Activated CD8-positive, alpha-beta memory T cell treated with anti-CD3 and anti-CD28 coated beads for 36 hours (primary cell): Measurements from ENCODE around the gene CHMP6. TPM values are rescaled to one million over a fixed set of nuclear protein-coding genes. Genes with fewer than 3 reads are reported as not detected.
"Not testable (repeated sequence)": the region's sequence is repeated elsewhere in the genome, so short reads cannot be mapped to it uniquely, and the experiment has no call there.

ENCODE experiments used
- CTCF ChIA-PET: fragments of 350-600 bp; sonication (Branson Sonifier 250); formaldehyde crosslinking; loops from one replicate; lab custom pipeline; 2021; ENCODE audit warnings: antibody characterized with exemption; lab: Charles Lee
- POLR2A ChIA-PET: fragments of 350-600 bp; sonication (Branson Sonifier 250); formaldehyde crosslinking; loops from one replicate; lab custom pipeline; 2021; ENCODE audit warnings: antibody characterized with exemption; lab: Charles Lee
- total RNA-seq, 2 experiments: library from RNA; stranded (reverse); gene quantifications; one replicate each; pipeline ENCODE4 v1.2.3, GENCODE V29; 2021

Gene CHMP6
- total RNA-seq, 2 experiments from 2014 or later, result 25.6 TPM

DNA sequence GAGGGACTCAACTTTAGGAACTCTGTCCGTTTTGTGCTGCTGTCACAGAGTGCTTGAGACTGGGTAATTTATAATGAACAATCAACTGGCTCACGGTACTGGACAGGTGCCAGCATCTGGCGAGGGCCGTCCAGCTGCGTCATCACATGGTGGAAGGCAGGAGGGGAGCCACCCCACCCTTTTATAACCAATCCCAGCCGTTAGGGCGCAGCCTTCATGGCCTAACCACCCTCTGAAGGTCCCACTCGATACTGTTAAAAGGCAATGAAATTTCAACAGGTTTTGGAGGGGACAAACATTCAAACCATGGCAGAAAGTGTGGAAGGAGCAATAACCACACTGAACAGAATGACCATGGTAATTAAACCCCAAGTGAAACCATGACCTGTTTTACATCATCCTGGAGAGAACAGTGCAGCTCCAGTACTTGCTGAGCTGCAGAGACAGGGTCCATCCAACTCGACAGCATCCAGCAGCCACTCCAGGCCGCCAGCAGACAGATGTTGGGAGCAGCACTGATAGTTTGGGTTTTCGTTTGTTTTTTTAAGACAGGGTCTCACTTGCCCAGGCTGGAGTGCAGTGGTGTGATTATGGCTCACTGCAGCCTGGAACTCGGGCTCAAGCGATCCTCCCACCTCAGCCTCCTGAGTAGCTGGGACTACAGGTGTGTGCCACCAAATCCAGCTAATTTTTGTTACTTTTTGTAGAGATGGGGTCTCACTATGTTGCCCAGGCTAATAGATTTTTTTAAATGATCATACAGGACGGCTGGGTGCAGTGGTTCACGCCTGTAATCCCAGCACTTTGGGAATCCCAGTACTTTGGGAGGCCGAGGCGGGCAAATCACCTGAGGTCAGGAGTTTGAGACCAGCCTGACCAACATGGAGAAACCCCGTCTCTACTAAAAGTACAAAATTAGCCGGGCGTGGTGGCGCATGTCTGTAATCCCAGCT, 11.0 kb downstream of the CHMP6 start:
- ChIA-PET CTCF (no interaction called here), POLR2A (no interaction called here)

DNA sequence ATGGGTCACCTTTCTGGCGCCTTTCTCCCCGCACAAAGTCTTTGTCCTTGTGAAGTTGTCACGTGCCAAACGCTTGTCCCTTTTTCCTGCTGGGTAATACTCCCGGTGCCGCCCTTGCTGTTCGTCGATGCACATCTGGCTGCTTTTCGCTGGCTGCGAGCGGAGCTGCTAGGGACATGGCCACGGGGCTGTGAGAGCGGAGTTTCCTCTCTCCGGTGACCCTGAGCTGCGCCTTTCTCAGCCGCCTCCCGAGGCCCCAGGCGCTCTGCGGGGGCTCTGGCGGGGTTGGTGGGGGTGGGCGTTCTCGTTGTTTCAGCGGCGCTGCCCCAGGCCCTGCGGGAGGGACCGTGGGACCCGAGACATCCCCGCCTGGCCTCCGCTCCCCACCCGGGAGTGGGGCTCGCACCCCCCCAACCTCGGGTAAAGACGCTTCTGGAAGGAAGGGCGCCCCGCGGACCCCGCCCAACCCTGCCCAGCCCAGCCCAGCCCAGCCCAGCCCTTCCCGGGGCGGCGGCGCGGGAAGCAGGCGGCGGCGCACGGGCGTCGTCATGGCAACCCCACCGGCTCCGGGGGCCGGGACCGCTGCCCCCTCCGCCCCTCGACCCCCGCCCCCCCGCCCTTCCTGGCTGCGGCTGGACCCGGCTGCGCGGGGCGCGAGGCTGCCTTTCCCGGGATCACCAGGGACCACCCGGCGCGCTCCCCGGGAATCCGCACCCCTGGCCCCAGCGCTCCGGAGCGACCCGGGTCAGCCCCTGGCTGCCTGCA, 12.3 kb downstream of the CHMP6 start:
- ChIA-PET CTCF (interaction anchor here (1.4 to 2.1 kb wide), 2 partner anchors 18 to 98 kb away, joined by 4 to 9 read pairs; no protein-coding TSS in a partner anchor), POLR2A (no interaction called here)

DNA sequence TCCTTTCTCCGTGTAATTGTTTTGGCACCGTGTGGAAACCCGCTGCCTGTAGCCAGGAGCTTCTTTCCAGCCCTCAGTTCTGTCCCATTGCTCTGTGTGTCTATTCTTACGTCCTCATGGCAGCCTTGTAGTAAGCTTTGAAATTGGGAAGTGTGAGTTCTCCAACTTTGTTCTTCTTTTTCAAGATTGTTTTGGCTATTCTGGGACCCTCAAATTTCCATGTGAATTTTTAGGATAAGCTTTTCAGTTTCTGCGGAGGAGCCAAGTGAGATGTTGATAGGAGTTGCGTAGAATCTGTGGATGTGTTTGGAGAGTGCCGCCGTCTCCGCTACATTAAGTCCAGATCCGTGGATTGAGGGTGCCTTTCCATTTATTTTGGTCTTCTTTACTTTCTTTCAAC, 15.2 kb downstream of the CHMP6 start:
- ChIA-PET CTCF (interaction anchor here (0.7 to 1.1 kb wide), 3 partner anchors 17 to 92 kb away, joined by 3 read pairs; no protein-coding TSS in a partner anchor), POLR2A (no interaction called here)

DNA sequence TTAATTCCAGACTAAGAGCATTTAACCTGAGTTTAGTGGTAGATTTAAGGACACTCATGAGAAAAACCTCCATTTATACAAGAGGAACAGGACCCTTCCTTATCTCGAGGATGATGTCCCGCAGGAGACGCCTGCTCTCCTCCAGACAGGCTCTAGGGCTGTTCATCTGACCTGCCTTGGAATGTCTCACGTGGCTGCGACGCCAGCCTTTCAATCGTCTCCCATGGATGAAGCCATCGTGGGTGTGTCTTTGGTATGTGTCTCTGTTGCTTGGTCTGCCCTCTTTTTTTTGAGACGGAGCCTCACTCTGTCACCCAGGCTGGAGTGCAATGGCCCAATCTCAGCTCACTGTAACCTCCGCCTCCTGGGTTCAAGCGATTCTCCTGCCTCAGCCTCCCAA, 16.5 kb downstream of the CHMP6 start:
- ChIA-PET CTCF (no interaction called here), POLR2A (no interaction called here)

DNA sequence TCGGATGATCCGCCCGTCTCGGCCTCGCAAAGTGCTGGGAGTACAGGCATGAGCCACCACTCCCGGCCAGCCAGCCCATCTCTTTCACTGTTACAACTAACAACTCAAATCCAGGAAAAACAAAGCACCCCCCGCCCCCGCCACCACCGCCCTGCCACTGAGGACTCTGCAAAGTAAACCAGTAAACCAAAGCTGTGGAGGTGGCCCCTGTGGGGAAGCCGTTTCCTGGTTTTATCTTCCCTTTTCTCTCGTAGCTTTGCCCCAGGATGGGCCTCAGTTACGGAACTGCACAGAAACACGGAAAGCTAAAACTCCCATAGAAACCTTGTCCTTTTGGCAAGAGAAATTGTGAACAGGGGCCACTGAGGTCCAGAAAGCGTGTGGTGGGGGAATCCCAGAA, 17.5 kb downstream of the CHMP6 start:
- CTCF ChIA-PET, result no interaction called here
- POLR2A ChIA-PET, result no interaction called here

DNA sequence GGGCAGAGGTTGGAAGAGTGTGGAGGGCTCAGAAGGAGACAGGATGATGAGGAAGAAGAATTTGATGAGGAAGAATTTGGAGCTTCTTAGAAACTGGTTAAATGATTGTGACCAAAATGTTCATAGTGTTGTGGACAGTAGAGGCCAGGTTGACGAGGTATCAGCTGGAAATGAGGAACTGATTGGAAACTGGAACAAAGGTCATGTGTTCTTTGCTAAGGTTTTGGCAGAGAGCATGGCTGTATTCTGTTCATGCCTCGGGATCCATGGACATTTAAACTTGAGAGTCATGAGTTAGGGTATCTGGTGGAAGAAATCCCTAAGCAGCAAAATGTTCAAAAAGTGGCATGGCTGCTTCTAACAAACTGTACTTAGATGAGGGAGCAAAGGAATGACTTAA, 19.3 kb downstream of the CHMP6 start:
- ChIA-PET POLR2A (no interaction called here), CTCF (interaction anchor here (0.6 kb wide), 1 partner anchor 171 kb away, joined by 3 read pairs; no protein-coding TSS in a partner anchor)

DNA sequence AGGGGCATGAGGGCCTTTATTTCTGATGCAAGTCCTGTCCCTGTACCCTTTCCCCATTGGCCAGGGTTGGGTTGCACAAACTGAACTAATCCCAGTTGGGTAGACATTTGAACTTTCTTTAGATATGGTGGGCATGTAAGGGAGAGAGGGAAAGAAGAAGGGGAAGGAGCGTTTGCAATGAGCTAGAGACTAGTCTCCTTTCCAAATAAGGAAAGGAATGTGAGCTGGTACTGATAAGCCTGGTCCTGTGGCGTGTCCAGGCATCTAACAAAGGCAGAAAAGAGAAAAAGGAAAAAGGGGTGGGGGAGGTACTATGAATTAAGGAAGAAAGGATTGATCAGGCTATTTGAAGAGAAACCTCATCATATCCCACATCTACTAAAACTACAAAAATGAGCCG, 20.3 kb downstream of the CHMP6 start:
- CTCF ChIA-PET, result interaction anchor here (0.6 to 0.7 kb wide), 2 partner anchors 10 to 690 kb away, joined by 3 read pairs; no protein-coding TSS in a partner anchor
- POLR2A ChIA-PET, result no interaction called here

DNA sequence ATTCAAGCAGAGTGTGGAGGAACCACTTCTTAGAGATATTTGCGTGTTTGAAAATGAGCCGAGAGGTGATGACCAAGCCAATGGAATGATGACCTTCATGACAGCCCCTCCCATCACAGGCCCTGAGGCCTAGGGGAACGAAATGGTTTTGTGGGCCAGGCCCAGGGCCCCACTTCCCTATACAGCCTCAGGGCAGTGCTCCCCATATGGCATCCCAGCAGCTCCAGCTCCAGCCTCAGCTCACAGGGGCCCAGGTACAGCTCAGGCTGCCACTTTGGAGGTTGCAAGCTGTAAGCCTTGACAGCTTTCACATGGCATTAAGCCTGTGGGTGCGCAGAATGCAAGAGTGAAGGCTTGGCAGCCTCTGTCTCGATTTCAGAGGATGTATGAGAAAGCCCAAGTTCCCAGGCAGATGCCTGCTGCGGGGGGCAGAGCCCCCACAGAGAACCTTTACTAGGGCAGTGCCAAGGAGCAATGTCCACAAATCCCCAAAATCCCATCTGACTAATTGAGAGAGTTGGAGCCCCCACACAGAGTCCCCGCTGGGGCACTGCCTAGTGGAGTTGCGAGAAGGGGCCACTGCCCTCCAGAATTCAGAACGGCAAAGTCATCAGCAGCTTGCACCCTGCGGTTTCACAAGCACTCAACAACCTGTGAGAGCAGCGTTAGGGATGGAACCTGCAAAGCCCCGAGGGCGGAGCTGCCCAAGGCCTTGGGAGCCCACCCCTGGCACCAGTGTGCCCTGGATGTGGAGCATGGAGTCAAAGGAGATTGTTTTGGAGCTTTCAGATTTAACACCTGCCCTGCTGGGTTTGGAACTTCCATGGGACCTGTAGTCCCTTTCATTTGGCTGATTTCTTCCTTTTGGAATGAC, 21.2 kb downstream of the CHMP6 start:
- ChIA-PET CTCF (interaction anchor here (0.7 to 1.0 kb wide), 2 partner anchors 9 to 89 kb away, joined by 3 read pairs; no protein-coding TSS in a partner anchor), POLR2A (no interaction called here)

DNA sequence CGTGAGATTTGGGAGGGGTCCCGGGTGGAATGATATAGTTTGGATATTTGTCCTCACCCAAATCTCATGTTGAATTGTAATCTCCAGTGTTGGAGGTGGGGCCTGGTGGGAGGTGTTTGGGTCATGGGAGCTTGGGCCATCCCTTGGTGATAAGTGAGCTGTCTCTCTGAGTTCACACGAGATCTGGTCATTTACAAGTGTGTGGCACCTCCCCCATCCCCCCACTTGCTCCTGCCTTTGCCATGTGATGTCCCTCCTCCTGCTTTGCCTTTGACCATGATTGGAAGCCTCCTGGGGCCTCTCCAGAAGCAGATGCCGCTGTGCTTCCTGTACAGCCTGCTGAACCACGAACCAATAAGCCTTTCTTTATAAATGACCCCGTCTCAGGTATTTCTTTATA, 22.0 kb downstream of the CHMP6 start:
- POLR2A ChIA-PET, result no interaction called here
- CTCF ChIA-PET, result interaction anchor here (1.0 kb wide), 1 partner anchor 88 kb away, joined by 3 read pairs; no protein-coding TSS in a partner anchor

DNA sequence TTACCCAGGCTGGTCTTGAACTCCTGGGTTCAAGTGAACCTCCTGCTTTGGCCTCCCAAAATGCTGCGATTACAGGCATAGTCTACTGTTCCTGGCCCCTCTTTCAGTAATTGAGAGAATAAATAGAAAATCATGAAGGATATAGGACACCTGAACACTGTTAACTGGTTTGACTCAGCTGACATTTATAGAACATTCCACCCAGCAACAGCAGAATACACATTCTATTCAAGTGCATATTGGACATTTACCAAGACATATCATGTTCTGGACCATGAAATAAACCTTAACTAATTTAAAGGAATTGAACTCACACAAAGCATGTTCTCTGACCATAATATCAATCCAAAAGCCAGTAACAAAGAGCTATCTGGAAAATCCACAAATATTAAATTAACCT, 23.5 kb downstream of the CHMP6 start:
- ChIA-PET POLR2A (no interaction called here), CTCF (no interaction called here)

DNA sequence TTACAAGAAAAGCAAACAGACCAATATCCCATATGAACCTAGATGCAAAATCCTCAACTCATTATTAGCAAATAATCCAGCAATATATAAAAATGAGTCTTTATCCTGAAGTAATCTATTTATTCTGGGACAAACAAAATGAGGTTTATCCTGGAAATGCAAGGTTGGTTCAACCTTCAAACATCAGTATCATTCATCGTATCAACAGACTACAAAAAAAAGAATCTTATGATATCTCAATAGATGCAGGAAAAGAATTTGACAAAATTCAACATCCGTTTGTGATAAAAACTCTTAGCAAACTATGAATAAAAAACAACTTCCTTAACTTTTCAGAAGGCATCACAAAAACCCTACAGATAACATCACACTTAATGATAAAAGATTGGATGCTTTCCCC, 24.9 kb downstream of the CHMP6 start:
- ChIA-PET POLR2A (no interaction called here), CTCF (interaction anchor here (1.1 kb wide), 1 partner anchor 25 kb away, joined by 3 read pairs; the partner anchor contains the start of gene CHMP6)

DNA sequence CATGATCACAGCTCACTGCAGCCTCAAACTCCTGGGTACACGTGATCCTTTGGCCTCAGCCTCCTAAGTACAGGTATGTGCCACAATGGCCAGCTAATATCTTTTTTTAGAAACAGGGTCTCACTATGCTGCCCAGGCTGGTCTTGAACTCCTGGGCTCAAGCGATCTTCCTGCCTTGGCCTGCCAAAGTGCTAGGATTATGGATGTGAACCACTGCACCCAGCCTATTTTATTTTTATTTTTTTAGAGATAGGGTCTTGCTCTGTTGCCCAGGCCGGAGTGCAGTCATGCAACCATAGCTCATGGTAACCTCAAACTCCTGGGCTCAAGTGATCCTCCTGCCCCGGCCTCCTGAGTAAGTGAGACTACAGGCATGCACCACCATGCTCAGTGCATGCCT, 25.7 kb downstream of the CHMP6 start:
- CTCF ChIA-PET, result interaction anchor here (1.1 to 1.4 kb wide), 2 partner anchors 26 to 85 kb away, joined by 3 to 4 read pairs; partner anchors contain the start of gene CHMP6
- POLR2A ChIA-PET, result not testable (repeated sequence)

DNA sequence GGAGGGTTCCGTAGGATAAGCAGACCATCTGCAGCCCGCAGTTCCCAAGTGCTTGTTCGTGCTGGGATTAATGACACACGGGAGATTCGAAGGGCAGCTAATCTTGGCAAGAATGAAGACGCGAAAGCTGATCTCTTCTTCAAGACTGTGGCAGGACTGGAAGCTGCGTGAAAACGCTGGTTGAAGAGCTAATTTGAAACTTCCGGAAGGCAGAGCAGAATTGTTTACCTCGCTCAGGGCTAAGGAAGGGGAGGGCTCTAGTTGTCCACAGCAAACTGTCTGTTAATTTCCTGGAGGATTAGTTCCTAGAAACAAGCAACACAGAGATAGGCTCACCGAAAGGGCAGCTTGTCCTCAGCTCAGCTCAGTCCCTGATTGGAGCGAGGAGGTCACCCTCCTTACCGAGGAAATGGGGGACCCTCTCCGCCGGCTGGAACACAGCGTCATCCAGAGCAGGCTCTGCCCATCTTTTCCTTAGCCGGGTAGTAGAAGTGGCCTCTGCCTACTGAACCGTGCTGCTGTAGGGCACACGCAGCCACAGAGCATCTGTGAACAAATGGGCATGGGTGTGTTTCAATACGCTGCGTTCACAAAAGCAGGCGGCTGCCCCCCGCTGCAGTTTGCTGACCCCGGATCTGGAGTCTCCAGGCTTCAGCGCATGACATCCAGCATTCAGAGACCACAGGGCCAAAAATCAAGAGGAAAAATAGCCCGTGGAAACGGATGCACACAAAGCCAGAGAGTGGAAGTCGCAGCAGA, 26.6 kb downstream of the CHMP6 start:
- ChIA-PET POLR2A (interaction anchor here (1.0 kb wide), 1 partner anchor 27 kb away, joined by 5 read pairs; the partner anchor contains the start of gene CHMP6), CTCF (interaction anchor here (0.8 to 1.4 kb wide), 2 partner anchors 83 to 84 kb away, joined by 3 to 4 read pairs; no protein-coding TSS in a partner anchor)

DNA sequence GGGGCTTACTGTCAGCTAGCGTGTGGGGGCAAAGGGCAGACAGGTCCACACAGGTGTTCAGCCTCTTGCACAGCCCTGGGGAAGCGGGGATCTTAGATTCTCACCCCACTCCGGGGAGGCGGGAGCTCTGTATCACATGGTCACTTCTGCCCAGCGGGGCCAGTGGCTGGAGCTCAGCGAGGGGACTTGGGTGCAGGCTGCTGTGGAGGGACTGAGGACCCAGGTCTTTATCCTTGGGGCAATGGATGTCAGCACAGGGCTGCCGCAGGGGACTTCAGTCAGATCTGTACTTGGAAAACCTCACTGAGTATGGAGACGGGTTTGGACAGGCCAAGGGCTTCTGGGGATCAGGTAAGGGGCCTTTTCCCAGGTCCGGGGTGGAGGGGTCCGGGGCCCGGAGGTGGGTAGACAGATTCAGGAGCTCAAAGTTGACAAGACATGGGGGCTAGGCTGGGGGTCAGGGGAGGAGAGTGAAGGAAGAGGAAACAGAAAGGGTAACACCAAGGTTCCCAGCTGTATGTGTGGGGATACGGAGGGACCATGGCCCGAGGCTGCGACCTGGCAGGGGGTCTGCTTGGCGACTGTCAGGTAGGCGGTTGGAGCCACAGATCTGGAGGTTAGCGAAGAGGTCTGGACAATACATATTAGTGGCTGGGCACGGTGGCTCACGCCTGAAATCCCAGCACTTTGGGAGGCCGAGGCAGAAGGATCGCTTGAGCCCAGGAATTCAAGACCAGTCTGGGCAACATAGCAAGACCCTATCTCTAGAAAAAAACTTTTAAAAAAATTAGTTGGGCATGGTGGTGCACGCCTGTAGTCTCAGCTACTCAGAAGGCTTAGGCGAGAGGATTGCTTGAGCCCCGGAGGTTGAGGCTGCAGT, 28.2 kb downstream of the CHMP6 start:
- ChIA-PET CTCF (interaction anchor here (0.5 to 5.6 kb wide), 4 partner anchors 12 to 553 kb away, joined by 3 to 50 read pairs (median 4); no protein-coding TSS in a partner anchor), POLR2A (no interaction called here)

DNA sequence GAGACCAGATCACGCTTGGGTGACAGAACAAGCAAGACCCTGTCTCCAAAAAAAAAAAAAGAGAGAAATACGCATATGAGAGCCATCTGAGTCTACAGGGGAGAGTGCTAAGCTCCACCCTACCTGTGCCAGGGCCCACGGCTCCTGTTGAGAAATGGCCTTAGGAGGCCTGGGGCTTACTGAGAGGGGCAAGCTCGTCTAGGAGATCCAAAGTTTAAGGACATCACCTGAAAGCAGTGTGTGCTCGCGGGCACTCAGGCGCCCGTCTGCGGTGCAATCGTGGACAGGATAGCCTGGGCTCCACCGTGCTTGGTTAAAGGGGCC, 28.8 kb downstream of the CHMP6 start:
- CTCF ChIA-PET, result interaction anchor here (0.9 to 5.6 kb wide), 3 partner anchors 11 to 83 kb away, joined by 3 to 50 read pairs (median 4); no protein-coding TSS in a partner anchor
- POLR2A ChIA-PET, result no interaction called here

DNA sequence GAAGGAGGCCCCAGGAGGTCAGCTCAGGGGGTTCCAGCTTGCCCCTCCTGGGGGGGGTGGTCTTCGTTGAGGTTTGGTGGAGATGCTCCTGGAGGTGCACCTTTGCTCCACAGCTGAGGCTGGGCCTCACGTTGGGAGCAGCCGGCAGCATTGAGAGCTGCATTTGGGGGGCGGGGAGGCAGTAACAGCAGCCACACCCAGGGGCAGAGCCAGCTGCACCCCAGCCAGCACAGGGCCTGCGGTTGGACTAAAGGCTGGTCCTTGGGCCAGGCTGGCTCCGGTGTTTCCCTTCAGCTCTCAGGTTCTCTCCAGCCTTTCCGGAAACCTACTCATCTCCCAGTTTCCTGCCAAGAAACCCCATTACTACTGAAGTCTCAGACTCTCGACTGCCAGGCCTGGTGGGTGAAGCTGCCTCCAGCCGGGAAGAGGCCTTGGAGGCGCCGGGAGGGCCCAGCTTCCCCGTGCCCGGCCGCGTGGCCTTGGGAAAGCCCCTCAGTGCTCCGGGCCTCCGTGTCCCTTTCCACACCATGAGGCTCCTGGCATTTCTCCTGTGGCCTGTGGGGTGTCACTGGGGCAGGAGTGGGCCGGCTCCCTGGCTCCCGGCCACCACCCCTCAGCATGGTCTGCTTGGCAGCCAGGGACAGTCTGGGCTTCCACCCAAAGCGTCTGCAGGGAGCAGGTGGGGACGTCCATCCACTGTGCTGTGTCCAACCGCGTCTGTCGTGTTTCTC, 29.3 kb downstream of the CHMP6 start:
- CTCF ChIA-PET, result interaction anchor here (0.9 to 5.6 kb wide), 3 partner anchors 11 to 82 kb away, joined by 3 to 50 read pairs (median 4); no protein-coding TSS in a partner anchor
- POLR2A ChIA-PET, result no interaction called here
